ENCODE data around the gene ARAP2.

Gene ARAP2

DNA sequence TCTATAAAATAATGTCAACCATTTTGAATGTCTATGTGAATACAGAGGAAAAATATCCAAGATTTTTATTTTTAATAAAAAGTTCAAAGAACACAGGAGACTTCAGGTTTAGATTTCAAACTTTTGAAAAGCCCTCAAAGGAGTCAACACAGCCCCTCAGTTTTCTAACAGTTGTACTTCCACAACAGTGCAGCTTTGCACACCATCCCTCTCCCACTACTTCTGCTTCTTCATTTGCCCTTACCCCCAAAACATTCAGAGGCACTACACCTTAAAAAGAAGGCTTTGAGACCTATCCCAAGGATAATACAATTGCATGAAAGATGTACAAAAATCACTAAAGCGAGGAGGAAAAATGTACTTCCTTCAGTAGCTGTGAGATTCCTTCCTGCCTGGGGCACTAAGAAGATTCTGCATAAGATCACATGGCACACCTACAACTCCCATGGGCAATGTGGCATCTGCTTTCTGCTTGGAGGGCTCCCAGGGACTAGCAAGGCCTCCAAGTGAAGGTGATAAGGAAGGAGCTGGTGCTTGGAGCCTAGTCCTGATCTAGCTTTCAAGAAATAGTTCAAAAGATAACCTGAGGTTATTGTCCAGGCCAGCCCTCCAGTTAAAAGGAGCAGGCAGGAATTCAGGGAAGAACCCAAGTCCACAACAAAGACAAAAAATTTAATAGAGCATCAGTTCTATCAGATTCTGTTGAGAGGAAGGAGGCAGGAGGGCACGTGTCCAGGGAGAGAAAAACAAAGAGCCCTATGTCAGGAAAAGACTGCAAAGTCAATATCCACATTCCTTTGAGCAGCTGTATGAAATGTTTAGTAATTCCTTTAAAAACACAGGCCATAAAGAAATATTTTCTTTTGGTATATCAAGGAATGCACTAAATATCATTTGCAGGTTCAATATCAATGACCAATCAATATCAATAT is 19.1 kb downstream of the ARAP2 start:
- in situ Hi-C loops (cut with MboI; ENCODE audit: low sequenced_read_pairs) = no loop called here

DNA sequence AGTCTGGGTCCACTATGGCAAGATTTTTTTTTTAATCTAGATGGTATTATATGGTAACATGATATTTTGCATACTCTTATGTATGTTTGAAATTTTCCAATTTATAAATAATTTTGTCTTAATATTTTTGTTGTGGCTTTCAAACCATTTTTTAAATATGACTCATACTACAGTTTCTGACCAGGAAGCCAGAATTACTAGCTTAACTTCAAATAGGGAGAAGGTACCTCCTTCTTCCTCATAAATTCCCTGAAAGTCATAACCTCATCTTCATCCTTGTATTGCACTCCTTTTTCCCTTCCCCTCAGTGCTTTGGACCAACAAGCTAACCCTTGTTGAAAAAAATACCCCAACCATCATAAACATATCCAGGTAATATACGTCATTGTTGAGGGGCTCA is 21.6 kb downstream of the ARAP2 start:
- in situ Hi-C loops (cut with MboI; ENCODE audit: low sequenced_read_pairs) = no loop called here

DNA sequence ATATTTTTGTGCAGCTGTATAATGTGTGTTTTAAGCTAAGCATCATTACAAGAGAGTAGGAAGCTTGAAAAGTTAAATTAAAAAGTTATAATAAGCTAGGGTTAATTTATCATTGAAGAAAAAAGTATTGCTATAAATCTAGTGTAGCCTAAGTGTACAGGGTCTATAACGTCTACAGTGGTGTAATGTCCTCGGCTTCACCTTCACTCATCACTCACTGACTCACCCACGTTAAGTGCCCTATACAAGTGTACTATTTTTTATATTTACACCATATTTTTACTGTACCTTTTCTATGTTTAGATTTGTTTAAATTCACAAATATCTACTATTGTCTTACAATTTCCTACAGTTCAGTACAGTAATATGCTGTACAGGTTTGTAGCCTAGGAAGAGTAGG is 23.5 kb downstream of the ARAP2 start:
- in situ Hi-C loops (cut with MboI; ENCODE audit: low sequenced_read_pairs) = no loop called here

DNA sequence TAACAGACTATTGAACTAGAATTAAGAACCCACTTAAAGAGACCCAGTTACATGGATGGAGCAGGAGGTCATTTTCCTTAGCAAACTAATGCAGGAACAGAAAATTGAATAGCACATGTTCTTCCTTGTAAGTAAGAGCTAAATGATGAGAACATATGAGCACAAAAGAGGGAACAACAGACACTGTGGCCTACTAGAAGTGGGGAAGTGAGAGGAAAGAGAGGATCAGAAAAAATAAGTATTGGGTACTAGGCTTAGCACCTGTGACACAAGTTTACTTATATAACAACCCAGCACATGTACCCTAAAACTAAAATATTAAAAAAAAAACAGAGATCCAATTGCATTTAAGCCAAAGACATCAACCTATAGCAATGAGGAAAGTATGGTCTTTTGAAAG is 26.2 kb downstream of the ARAP2 start:
- in situ Hi-C loops (cut with MboI; ENCODE audit: low sequenced_read_pairs) = no loop called here

DNA sequence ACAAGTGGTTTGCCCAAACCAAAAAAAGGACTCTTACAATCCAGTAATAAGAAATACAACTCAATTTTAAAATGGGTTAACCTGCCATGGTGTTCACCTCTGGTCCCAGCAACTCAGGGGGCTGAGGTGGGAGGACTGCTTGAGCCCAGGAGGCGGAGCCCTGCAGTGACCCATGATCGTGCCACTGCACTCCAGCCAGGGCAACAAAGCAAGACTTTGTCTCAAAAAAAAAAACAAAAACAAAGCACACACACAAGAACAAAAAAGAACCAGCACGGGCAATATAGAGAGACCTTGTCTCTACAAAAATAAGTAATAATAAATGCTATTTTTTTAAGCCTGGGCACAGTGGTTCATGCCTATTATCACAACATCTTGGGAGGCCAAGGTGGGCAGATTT is 28.7 kb downstream of the ARAP2 start:
- in situ Hi-C loops (cut with MboI; ENCODE audit: low sequenced_read_pairs) = no loop called here

DNA sequence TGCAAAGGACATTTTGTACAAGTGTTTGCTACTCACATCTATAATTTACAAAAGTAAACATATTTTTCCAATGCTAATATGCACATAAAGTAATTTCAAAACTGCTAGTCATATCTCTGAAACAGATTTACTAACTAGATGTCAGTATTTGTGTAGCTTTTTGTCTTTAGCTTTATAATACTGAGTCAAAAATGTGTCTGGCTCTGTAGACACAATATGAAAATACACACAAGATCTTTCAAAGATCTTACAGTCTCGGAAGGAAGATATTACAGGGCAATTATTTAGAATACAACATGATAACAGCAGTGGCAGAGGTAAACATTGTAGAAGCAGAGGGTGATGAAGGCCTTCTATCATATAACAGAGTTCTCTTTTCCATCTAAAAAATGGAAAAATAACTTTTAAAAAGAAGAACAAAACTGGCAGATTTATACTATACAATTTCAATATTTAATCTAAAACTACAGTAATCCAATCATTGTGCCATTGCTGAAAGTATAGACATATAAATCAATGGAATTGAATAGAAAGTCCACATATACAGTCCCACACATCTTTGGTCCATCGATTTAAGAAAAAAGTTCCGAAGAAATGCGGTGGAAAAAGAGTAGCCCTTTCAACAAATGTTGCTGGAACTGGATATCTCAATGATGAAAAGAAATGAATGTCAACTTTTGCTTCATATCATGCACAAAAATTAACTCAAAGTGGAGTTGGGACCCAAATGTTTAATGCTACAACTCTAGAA is 29.4 kb downstream of the ARAP2 start:
- in situ Hi-C loops (cut with MboI; ENCODE audit: low sequenced_read_pairs) = no loop called here

DNA sequence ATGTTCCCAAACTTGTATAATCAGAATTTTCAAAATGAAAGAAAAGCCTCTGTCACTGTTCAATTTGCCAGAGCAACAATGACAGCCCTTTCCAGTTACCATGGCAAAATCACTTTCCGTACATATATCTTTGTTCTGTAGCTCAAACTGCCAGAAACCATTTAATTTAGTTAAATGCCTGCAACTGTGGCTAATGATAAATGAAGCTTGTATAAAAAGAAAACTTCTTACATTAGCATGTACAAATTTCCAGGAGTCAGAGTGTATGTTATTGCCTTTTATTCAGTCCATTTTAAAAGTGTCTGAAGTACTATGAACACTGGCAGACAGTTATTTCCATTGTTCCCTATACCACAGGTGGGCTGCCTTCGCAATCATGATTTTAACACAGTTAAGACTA is 30.3 kb downstream of the ARAP2 start:
- in situ Hi-C loops (cut with MboI; ENCODE audit: low sequenced_read_pairs) = no loop called here

DNA sequence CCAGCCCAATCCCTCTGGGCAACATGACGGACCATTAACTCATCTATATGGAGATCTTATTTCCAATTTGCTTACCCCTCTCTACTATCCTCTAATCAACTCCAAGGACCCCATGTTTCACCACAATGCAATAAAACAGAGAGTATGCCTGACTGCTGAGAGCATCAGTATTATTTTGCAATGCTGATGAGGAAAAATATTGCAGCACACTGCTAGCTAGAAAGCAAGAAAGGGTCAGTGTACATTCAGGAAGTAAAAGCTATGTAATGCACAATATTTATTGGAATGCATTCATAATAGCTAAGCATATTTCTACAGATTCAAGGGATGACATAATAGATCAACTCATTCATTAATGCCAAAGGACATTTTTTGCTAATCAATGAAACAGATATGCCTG is 33.2 kb downstream of the ARAP2 start:
- in situ Hi-C loops (cut with MboI; ENCODE audit: low sequenced_read_pairs) = no loop called here

DNA sequence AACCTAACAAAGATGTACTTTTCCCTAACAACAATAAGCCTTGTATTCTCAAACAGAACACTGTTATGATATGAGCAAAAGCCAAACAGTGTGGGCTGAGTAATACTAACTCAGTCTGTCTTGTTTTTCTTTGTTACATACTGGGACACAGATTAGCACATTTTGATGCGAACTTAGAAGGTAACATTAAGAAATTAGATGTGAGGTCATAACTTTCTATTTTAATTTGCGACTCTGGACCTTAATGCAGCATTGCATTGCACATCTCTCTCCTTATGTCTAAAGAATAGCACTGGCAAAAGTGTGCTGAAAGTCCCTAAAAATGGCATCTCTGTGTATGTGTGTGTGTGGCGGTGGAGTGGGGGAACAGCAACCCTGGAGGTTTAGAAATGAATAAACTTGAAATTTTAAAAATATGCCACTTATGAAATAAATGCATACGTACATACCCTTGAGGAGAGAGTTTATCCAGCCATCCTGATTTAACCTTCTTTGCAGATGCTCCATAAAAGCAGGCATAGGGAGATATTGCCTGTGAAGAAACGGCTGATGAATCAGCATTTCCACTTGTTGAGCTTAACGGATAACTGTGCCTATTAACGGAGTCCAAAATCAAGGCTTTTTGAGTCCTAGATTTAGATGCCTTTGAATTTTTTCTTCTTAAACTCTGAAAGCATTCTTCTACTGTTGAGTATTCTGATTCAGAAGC is 34.2 kb downstream of the ARAP2 start:
- in situ Hi-C loops (cut with MboI; ENCODE audit: low sequenced_read_pairs) = no loop called here

DNA sequence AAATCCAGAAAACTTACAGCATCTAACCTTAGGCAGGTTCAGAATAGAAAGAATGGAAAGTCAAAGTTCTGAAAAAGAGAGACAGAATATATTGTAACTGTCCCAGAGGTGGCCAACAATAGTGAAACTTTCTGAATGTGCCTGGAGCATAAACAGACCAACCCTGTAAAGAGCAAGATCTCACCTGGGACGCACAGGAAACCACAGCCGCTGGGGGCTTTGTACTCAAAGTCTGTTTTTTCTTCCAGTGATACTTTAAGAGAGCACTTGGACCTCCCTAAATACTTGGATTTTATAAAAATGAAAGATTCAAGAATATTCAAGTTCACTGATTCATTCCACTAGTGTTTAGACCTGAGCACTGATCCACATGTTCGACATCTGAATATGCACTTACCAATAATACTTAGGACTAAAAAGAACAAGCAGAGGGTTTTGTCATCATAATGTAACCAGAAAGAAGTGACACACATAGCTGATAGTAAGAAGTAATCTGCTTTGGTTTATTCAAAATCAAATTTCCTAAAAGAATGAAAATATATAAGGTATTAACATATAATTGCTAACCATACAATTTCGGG is 35.3 kb downstream of the ARAP2 start:
- in situ Hi-C loops (cut with MboI; ENCODE audit: low sequenced_read_pairs) = no loop called here

DNA sequence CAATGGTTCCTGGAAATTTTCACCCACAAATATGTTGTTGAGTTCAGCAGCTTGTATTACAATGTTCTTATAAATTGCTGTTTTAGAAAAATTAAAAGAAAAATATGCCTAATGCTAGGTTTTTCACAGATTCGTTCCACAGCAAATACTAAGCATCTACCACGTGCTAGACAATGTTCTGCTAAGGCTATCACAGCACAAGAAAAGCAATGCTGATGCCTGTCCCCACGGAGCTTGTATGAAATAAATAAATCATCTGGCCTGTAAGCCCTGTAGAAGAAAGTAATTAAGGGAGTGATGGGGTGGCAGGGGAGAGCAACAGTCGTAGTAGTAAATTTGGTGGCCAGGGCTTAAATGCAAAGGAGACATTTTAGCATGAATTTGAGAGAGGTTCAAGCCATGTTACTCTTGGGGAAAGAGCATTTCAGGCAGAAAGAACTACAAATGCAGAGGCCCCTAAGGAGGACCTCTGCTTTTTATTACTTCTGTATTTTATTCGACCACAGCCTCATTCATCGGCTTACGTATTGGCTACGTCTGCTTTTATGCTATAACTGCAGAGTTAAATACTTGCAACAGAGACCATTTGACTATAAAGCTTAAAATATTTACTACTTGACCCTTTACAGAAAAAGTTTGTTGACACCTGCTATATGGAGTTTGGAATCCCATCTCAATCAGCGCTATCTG is 36.3 kb downstream of the ARAP2 start:
- in situ Hi-C loops (cut with MboI; ENCODE audit: low sequenced_read_pairs) = no loop called here

DNA sequence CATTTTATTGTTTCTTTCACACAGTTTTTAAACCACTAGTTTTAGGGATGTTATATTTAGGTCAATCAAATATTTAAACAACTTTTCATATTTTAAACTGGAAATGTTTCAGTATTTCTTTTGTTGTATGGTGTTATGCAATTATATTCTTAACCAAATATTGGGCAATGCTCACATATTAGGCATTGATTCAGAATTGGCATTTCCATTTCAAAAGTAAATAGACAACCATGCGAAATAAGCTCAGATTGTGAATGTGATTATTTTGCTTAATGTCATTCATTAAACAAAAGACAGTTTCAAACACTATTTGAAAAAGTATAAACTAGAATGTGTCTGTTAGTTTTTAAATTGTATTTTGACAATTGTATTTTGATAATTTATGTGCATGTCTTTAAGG is 36.9 kb downstream of the ARAP2 start:
- in situ Hi-C loops (cut with MboI; ENCODE audit: low sequenced_read_pairs) = no loop called here

DNA sequence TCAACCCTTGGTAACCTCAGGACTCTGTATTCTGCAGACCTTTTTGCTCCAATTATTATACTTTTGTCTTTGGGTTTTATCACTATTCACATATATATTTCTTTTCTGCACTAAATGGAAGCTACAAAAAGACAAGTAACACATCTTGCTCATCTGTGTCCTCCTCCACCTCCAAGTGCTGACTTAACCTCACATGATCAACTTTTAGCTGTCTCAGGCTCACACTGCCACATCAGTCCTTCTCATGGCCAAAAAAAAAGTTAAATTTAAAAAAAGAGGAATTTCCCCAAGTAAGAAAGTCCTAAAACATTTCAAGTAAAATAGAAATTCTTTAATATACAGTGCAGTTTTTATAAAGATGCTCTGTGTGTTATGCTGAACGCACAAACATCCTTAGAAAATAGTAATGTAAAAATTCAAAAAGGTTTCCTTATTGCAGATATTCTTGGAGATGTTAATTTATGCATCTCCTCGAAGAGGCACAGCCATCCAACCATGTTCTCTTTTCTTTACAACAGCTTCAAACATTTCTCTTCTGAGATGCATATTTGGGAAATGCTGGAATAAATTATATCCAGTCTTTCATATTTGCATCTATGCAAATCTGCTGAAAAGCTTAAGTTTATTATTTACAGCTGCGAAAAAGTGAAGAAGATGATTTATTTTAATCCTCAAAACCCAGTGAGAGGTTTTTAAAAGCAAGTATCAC is 37.6 kb downstream of the ARAP2 start:
- in situ Hi-C loops (cut with MboI; ENCODE audit: low sequenced_read_pairs) = no loop called here

DNA sequence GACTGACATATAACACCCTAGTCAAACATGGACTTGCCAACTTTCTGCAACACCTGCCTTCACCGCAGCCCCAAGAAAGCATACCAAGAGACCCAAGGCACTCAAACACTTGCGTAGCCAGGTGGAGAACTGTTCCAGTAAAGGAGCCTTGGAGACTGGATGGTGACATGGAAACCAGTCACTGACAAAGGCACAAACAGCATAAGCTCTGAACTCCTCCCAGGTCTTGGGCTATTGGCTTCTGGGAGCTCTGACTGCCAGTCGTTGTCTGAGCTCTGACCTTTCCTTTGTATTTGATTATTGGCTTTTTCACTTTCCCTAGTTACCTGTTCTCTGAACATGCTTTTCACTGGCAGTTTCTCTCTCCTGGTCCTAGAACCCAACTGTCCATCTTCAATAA is 38.3 kb downstream of the ARAP2 start:
- in situ Hi-C loops (cut with MboI; ENCODE audit: low sequenced_read_pairs) = no loop called here

DNA sequence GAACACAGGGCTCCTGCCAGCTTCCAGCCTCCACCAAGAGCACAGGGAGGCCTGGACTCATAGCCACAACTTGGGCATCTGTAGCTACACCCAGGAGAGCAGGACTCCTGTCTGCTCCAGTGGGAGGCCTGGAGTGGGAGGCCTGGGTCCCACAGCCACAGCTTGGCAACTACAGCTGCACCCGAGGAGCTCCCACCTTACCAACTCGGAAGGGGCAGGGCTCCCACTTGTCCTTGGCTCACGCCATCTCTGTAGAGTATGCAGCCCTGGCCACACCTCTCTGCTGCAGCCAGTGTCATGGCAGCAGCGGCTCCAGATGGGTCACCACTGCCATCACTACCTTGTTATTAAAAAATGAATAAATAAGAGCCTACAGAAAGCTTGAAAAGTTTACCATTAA is 45.5 kb downstream of the ARAP2 start:
- in situ Hi-C loops (cut with MboI; ENCODE audit: low sequenced_read_pairs) = no loop called here

DNA sequence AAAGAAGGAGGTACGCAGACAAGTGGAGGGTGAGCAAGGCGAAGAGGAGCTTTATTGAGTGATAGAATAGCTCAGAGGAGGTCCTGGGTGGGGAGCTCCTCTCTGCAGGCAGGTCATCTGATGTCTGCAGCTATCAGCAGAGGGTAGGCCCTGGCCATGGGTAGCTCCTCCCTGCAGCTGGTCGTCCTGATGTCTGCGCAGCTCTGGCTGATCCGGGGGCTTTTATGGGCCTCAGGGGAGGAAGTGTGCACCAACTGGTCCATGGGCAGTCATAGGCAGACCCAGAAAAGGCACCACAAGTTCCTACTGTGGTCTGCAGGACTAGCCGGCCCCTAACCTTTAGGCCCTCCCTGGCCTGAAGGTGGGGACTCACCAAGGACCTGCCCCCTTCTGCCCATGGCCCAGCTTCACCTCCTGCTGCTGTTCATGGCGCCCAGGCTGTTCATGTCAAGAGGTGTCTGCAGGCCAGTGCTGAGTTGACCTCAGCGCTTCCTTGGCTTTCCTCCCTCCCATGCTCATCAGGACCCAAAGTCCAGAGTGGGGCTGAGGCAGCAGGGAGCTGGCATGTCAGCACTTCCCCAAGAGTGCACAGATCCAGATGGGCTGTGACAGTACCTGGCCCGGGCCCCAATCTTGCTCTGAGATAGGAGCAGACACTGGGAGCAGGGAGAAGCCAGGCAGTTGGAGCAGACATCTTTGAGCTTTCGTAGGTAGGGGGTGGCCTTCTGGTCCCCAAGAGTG is 46.1 kb downstream of the ARAP2 start:
- in situ Hi-C loops (cut with MboI; ENCODE audit: low sequenced_read_pairs) = no loop called here

DNA sequence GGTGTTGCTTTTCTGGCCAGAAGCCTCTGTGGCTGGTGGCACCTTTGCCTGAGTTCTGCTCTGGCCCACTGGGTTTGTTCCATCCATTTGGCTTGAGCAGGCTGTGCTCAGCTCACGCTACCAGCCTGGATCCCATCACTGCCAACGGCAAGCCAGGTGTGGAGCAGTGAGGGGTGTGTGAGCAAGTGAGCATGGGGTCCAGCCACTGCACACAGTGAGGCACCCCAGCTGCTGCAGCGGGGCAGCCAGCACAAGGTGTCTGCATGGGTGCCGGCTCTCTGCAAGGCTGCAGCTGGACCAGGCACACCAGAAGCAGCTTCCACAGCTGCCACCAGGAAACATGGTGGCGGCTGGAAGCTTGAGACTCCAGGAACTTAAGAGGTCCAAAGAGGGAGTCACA is 46.8 kb downstream of the ARAP2 start:
- in situ Hi-C loops (cut with MboI; ENCODE audit: low sequenced_read_pairs) = no loop called here

DNA sequence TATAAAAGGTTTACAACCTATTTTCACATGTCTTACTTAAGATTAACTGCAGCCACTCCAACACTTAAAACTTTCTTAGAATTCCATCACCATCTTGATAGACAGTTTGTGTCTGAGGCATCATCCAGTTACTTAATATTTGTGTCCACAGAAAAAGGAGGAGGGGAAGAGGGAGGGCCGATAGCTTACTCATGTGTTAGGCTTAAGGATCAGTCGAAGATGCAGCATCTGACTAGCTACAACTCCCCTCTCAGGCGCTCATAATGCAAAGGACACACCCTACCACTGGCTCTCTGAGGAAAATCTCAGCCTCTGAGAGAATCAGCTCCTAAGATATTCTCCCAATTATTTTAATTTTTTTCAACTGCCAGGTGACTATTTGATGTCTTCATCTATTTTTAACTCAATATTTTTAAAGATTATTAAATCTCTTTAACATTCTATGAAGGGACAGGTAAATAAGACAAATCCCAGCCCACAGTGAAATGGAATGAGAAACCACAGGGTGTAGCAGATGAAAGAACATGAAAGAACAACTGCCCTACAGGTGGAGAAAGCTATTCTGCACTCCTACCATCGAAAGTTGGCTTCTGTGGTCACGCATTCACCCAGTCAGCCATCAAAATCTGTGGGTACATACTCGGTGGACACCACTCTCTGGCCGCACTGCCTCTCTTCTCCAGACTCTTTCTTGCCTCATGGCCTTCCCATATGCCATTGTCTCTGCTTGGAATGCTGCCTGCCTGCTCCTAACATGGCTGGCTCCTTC is 48.0 kb downstream of the ARAP2 start:
- in situ Hi-C loops (cut with MboI; ENCODE audit: low sequenced_read_pairs) = no loop called here

DNA sequence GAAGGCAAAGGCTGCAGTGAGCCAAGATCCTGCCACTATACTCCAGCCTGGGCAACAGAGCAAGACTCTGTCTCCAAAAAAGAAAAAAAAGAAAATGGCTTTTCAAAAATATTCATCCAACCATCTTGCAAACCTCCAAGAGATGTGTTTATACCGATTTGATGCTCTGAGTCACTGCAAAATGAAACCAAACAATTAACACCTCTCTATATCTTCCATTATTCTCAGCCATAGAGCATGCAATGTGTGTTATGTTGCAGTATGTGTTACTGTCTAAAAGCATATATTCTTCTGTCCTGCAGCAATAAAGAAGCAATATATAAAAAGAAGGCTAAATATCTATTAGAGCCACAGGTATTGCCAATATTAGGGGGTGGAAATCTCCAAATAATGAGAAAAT is 51.4 kb downstream of the ARAP2 start:
- in situ Hi-C loops (cut with MboI; ENCODE audit: low sequenced_read_pairs) = no loop called here

Measured in HL-60/S4 treated with phorbol 12-myristate 13-acetate at 8.2 ng/mL for 4 days and 3 days (cell line).